OCI-LY1 (cell line): ENCODE results near the gene AFAP1.

Experiments used
- H2AFZ ChIP-seq: fragments of 200-600 bp; sonication (generic), shearing (Covaris generic); 2 replicates; pipeline ENCODE4 v1.6.0; 2014; ENCODE audit warnings: antibody characterized with exemption, mild to moderate bottlenecking, low read length
- H3F3A ChIP-seq: fragments of 200-600 bp; sonication (generic), shearing (Covaris generic); 2 replicates; pipeline ENCODE4 v1.6.0; 2014; ENCODE audit warnings: mild to moderate bottlenecking, antibody characterized with exemption, low read length, moderate library complexity; ENCODE audit not compliant: insufficient read depth
- H3K27ac ChIP-seq: fragments of 200-600 bp; sonication (generic); 2 replicates; pipeline ENCODE4 v1.5.1; 2014; ENCODE audit warnings: low read length, mixed run types, mild to moderate bottlenecking, low read depth; ENCODE audit not compliant: poor library complexity, severe bottlenecking
- H3K27me3 ChIP-seq: fragments of 200-600 bp; sonication (generic); 2 replicates; pipeline ENCODE4 v1.6.0; 2014; ENCODE audit warnings: antibody characterized with exemption, mild to moderate bottlenecking, low read length, moderate library complexity; ENCODE audit not compliant: insufficient read depth
- H3K36me3 ChIP-seq: fragments of 200-600 bp; sonication (generic); 2 replicates; pipeline ENCODE4 v1.6.1; 2014; ENCODE audit warnings: mild to moderate bottlenecking, antibody characterized with exemption, low read length, moderate library complexity, mixed read lengths; ENCODE audit not compliant: insufficient read depth
- H3K4me1 ChIP-seq: fragments of 200-600 bp; sonication (generic); 2 replicates; pipeline ENCODE4 v1.5.1; 2014; ENCODE audit warnings: mild to moderate bottlenecking, low read length, moderate library complexity; ENCODE audit not compliant: insufficient read depth, severe bottlenecking
- H3K4me2 ChIP-seq: fragments of 200-600 bp; sonication (generic), shearing (Covaris generic); 2 replicates; pipeline ENCODE4 v1.6.1; 2014; ENCODE audit warnings: low read length
- H3K4me3 ChIP-seq: fragments of 200-600 bp; sonication (generic); 2 replicates; pipeline ENCODE4 v1.5.1; 2014; ENCODE audit warnings: low read length, low read depth, mild to moderate bottlenecking, mixed read lengths; ENCODE audit not compliant: poor library complexity, severe bottlenecking
- H3K79me2 ChIP-seq: fragments of 200-600 bp; shearing (Covaris generic); 2 replicates; pipeline ENCODE4 v1.6.1; 2016; ENCODE audit warnings: mixed run types, low read length, mixed read lengths; ENCODE audit not compliant: insufficient read depth
- H3K9ac ChIP-seq: fragments of 200-600 bp; sonication (generic), shearing (Covaris generic); 2 replicates; pipeline ENCODE4 v1.6.1; 2014; ENCODE audit warnings: mild to moderate bottlenecking, low read length, mixed read lengths
- H3K9me2 ChIP-seq: fragments of 200-600 bp; sonication (generic), shearing (Covaris generic); 2 replicates; pipeline ENCODE4 v1.6.1; 2014; ENCODE audit warnings: low read depth, mild to moderate bottlenecking, low read length, mixed read lengths
- H3K9me3 ChIP-seq: fragments of 200-600 bp; shearing (Covaris generic); 2 replicates; pipeline ENCODE4 v1.6.1; 2014; ENCODE audit warnings: low read length, mixed read lengths
- H4K20me1 ChIP-seq: fragments of 200-600 bp; sonication (generic), shearing (Covaris generic); 2 replicates; pipeline ENCODE4 v1.6.0; 2016; ENCODE audit warnings: mild to moderate bottlenecking, low read length; ENCODE audit not compliant: insufficient read depth
- EZH2 ChIP-seq: fragments of 200-600 bp; sonication (generic), shearing (Covaris generic); IDR thresholded peaks from 2 replicates; pipeline ENCODE4 v1.8.0; 2017; ENCODE audit warnings: borderline replicate concordance, mixed run types, mild to moderate bottlenecking, antibody characterized with exemption, low read length, moderate library complexity, mixed read lengths
- TF ChIP-seq, protein P1 (sequence below): fragments of 200-600 bp; sonication (generic), shearing (Covaris generic); IDR thresholded peaks from 2 replicates; pipeline ENCODE4 v1.5.1; 2017; ENCODE audit warnings: mild to moderate bottlenecking, antibody characterized with exemption, low read length, moderate library complexity, mixed read lengths

AFAP1 gene

DNA sequence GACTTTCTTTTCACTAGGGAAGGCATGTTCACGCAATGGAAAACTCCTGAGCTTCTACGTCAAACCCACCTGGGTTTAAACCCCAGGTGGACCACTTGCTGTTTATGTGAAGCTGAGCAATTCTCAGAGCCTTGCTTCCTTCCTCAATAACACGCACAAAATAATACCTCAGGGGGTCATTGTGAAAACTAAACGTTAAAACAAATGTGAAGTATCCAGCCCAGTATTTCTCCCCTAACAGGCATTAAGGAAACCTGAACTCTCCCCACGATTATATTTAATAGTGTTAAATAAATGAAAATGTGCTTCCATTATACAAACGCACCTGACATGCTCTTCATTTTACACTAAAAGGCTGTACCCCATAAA lies 117.5 kb downstream of the AFAP1 start:
- H3K4me2 ChIP-seq, result no peak overlapping the region
- no peak for TF ChIP-seq EZH2
- TF ChIP-seq, protein P1, sequence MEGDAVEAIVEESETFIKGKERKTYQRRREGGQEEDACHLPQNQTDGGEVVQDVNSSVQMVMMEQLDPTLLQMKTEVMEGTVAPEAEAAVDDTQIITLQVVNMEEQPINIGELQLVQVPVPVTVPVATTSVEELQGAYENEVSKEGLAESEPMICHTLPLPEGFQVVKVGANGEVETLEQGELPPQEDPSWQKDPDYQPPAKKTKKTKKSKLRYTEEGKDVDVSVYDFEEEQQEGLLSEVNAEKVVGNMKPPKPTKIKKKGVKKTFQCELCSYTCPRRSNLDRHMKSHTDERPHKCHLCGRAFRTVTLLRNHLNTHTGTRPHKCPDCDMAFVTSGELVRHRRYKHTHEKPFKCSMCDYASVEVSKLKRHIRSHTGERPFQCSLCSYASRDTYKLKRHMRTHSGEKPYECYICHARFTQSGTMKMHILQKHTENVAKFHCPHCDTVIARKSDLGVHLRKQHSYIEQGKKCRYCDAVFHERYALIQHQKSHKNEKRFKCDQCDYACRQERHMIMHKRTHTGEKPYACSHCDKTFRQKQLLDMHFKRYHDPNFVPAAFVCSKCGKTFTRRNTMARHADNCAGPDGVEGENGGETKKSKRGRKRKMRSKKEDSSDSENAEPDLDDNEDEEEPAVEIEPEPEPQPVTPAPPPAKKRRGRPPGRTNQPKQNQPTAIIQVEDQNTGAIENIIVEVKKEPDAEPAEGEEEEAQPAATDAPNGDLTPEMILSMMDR, result no peak
- no peak overlapping the region for H3K4me3 ChIP-seq

DNA sequence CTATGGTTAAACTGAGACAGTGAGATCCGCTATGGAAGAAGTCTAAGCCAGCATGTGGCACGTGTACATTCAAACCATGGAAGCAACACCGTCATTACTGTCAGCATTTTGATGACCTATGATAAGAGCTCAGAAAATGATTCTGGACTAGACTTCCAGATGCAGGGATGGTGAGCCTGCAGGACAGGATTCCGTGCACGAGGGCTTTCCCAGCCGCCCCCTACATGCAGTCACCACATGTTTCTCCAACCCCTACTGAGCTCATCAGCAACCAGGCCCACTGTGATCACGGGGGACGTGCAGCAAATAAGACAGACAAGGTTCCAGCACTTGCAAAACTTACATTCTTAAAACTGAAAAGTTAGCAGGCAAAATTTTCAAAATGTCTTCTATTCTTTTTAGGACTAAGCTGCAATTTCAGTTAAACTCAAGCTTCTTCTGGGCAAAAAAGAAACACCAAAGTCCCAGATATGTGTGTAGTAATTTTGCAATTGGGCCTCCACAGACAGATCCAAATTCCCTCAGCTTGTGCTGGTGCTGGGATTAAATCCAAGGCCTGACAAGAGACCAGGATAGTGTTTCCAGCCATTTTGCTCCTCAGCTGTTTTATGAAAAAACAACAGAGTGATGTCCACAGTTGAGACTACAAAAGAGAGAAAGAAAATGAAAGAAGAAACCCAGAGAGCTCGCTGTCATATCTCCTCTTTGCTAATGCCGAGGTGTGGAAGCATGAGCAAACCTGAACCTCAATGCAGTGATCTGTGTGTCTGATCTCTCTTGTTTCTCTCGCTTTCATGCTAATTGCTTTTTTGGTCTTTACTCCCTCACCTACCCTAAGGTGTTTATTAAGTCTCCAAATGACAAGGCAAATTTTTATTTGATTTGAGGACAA lies 118.2 kb downstream of the AFAP1 start:
- H3K9me2 ChIP-seq, result no peaks in the 10 kb centered on the region
- no peak overlapping the region for H3K4me2 ChIP-seq
- no peak overlapping the region for H3K9ac ChIP-seq
- H3K27me3 ChIP-seq, result no peaks in the 10 kb centered on the region
- no peaks in the 10 kb centered on the region for H3K36me3 ChIP-seq
- H3K4me1 ChIP-seq, result no peaks in the 10 kb centered on the region
- no peak overlapping the region for H2AFZ ChIP-seq
- H3K9me3 ChIP-seq, result no peaks in the 10 kb centered on the region
- no peak overlapping the region for H3K27ac ChIP-seq
- no peak overlapping the region for H3K4me3 ChIP-seq
- H3F3A ChIP-seq, result no peaks in the 10 kb centered on the region
- H4K20me1 ChIP-seq, result no peaks in the 10 kb centered on the region
- TF ChIP-seq, protein P1, result no peak
- TF ChIP-seq EZH2, result no peak
- H3K79me2 ChIP-seq, result no peaks in the 10 kb centered on the region

More for the DNA sequence above, 117.5 kb downstream of the AFAP1 start:
- no peaks in the 10 kb centered on the region for H3K9me2 ChIP-seq
- no peak overlapping the region for H3K27ac ChIP-seq
- H2AFZ ChIP-seq, result no peak overlapping the region
- H3K36me3 ChIP-seq, result no peaks in the 10 kb centered on the region
- no peaks in the 10 kb centered on the region for H3K9me3 ChIP-seq
- no peak overlapping the region for H3K9ac ChIP-seq
- H3K27me3 ChIP-seq, result no peaks in the 10 kb centered on the region
- H3K79me2 ChIP-seq, result no peaks in the 10 kb centered on the region
- H3F3A ChIP-seq, result no peaks in the 10 kb centered on the region
- H3K4me1 ChIP-seq, result no peaks in the 10 kb centered on the region
- no peaks in the 10 kb centered on the region for H4K20me1 ChIP-seq

DNA sequence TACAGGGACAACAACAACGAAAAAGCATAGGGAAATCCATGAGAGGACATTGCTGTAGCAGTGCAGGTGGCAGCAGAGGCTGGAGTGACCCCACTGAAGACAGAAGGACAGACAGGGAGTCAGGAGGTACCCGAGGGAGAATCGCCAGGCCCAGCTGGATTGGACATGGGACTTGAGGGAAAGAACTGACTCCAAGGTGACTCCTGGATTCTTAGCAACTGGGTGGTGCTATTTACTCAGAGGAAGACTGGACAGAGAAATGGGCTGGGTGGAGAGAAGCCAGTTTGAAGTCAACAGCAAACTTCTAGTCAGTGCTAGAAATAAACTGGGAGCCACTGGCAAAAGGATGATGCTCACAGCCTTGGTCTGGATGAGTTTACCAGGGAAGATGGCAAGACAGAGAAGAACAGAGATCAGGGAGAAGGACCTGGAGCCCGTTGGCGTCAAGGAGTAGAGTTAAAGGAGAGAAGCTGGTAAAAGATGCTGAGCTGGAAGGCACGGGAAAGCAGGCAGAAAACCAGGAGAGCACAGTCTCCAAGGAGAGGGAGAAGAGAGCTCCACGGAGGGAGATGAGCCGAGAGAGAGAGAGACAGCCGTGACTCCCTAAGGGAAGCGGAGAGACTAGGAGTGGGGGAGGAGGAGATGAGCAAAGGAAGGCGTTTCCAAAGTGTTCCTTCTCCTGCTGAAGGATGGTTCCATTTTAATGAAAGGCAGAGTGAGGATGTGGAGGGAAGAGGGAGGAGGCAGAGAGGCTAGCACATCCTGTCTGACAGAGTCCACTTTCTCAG lies 119.4 kb downstream of the AFAP1 start:
- no peaks in the 10 kb centered on the region for H3K27me3 ChIP-seq
- no peaks in the 10 kb centered on the region for H3K9me2 ChIP-seq
- no peak overlapping the region for H3K9ac ChIP-seq
- H3K4me1 ChIP-seq, result no peaks in the 10 kb centered on the region
- H3F3A ChIP-seq, result no peaks in the 10 kb centered on the region
- no peaks in the 10 kb centered on the region for H3K36me3 ChIP-seq
- no peaks in the 10 kb centered on the region for H3K79me2 ChIP-seq
- H2AFZ ChIP-seq, result no peak overlapping the region
- no peak overlapping the region for H3K4me3 ChIP-seq
- no peak for TF ChIP-seq EZH2
- TF ChIP-seq, protein P1, result no peak
- H3K4me2 ChIP-seq, result no peak overlapping the region
- no peak overlapping the region for H3K27ac ChIP-seq
- H4K20me1 ChIP-seq, result no peaks in the 10 kb centered on the region
- H3K9me3 ChIP-seq, result no peaks in the 10 kb centered on the region
